Ectodermal cell (in vitro differentiated cells): ENCODE results near the gene TRPV6.

Source experiments
- H3K27ac ChIP-seq: 2 replicates; pipeline ENCODE4 v1.7.0; 2013; ENCODE audit warnings: mild to moderate bottlenecking, low read depth, low read length; ENCODE audit not compliant: insufficient read depth, poor library complexity, severe bottlenecking
- H3K27me3 ChIP-seq: 2 replicates; pipeline ENCODE4 v1.7.0; 2013; ENCODE audit warnings: mild to moderate bottlenecking, low read length; ENCODE audit not compliant: insufficient read depth, control insufficient read depth, poor library complexity, severe bottlenecking
- H3K36me3 ChIP-seq: one replicate; pipeline ENCODE4 v1.7.0; 2013; ENCODE audit warnings: low read length; ENCODE audit not compliant: control insufficient read depth, insufficient read depth
- H3K4me1 ChIP-seq: one replicate; pipeline ENCODE4 v1.7.0; 2013; ENCODE audit warnings: low read length; ENCODE audit not compliant: control insufficient read depth, insufficient read depth
- H3K4me3 ChIP-seq: 2 replicates; pipeline ENCODE4 v1.7.0; 2013; ENCODE audit warnings: low read depth, low read length, control low read depth; ENCODE audit not compliant: insufficient read depth
- H3K9me3 ChIP-seq: 2 replicates; pipeline ENCODE4 v1.7.0; 2013; ENCODE audit warnings: mild to moderate bottlenecking, low read length, moderate library complexity; ENCODE audit not compliant: control insufficient read depth
- WGBS, 2 experiments: methylation state at CpG; one replicate each; pipeline ENCODE4 v1.1.7; 2013; ENCODE audit warnings: missing lambda C conversion rate in 2 of 2; 5-methylcytosine and 5-hydroxymethylcytosine counted together

TRPV6 gene

DNA sequence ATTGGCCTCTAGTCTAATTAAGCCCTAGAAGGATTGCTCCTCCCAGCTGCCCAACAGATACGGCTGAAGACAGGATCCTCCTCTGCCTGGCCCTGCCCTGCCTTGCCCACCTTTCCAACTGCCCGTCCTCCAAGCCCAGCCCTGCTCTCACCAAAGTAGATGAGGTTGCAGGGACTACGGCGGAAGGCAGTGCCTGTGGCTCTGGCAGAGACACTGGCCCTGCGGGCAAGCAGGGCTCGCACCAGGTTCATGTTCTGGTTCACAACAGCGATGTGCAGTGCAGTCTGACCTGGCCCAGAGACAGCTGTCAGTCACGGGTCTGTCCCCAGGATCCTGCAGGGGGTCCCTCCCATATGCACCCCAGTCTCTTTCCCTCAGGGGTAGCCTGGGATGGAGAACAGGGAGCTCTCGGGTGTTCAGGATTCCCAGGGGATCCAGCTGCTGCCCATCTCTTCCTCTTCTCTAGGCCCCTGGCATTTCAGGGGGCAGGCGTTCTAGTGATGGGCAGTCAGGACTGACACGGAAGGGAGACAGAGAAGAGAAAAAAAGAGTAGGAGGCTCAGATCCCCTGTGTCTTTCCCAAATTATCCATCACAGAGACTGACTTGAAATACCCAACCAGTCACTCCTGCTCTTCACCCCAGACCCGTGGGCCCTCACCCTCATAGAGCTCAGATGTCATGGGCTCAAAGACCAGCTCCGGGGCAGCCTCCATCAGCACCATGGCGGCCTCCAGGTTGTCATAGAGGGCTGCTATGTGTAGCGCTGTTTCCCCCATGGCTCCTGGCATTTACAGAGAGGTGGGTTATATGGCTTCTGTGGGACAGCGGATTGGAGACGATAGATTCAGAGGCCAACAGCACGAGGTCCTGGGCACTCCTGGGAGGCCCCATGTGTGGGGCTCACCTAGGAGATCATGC, 8.3 kb downstream of the TRPV6 start:
- Histone ChIP-seq H3K4me3 (no peak overlapping the region), H3K27ac (no peak overlapping the region), H3K27me3 (no peaks in the 10 kb centered on the region), H3K36me3 (no peaks in the 10 kb centered on the region), H3K9me3 (no peaks in the 10 kb centered on the region), H3K4me1 (no peaks in the 10 kb centered on the region)
- WGBS, 2 experiments = 89 to 91% methylated on average over 18 of the region's 18 CpGs

- no peak overlapping the region for H3K27ac ChIP-seq
- WGBS, 2 experiments = 91 to 93% methylated on average over 9 of the region's 9 CpGs
- no peaks in the 10 kb centered on the region for H3K9me3 ChIP-seq
- no peaks in the 10 kb centered on the region for H3K36me3 ChIP-seq
- no peak overlapping the region for H3K4me3 ChIP-seq
- H3K4me1 ChIP-seq = no peaks in the 10 kb centered on the region
- H3K27me3 ChIP-seq = no peaks in the 10 kb centered on the region
Observed at GRCh38 chr7:142876236-142876960, 9.1 kb downstream of the TRPV6 start.

DNA sequence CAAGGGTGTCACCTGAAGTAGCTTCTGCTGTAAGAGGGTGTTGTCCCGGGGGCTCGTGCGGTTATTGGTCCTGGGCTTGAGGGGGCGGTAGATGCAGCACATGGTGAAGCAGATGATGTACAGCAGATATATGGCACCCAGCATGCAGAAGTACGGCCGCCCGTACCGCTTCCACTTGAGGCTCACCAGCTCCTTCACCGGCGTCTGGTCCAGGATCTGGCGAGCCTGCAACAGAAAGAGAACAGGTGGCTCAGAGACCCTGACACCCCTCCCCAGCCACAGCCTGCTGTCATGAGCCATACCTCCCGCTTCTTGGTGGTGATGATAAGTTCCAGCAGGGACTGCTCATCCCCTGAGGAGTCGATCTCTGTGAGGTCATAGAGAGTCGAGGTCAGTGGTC, 10.1 kb downstream of the TRPV6 start:
- no peak overlapping the region for H3K4me3 ChIP-seq
- H3K9me3 ChIP-seq = no peaks in the 10 kb centered on the region
- WGBS, 2 experiments = 92 to 93% methylated on average over 14 of the region's 14 CpGs
- no peaks in the 10 kb centered on the region for H3K4me1 ChIP-seq
- no peaks in the 10 kb centered on the region for H3K36me3 ChIP-seq
- H3K27me3 ChIP-seq = no peaks in the 10 kb centered on the region
- no peak overlapping the region for H3K27ac ChIP-seq

GRCh38 chr7:142874837-142875236, 10.7 kb downstream of the TRPV6 start:
- WGBS, 2 experiments = 92 to 95% methylated on average over 6 of the region's 6 CpGs
- Histone ChIP-seq H3K4me1 (no peaks in the 10 kb centered on the region), H3K9me3 (no peaks in the 10 kb centered on the region), H3K27me3 (no peaks in the 10 kb centered on the region), H3K4me3 (no peak overlapping the region), H3K27ac (no peak overlapping the region), H3K36me3 (no peaks in the 10 kb centered on the region)

- 92 to 96% methylated on average over 7 of the region's 7 CpGs for WGBS, 2 experiments
- no peak overlapping the region for H3K27ac ChIP-seq
Observed at GRCh38 chr7:142874409-142874808, 11.1 kb downstream of the TRPV6 start.

DNA sequence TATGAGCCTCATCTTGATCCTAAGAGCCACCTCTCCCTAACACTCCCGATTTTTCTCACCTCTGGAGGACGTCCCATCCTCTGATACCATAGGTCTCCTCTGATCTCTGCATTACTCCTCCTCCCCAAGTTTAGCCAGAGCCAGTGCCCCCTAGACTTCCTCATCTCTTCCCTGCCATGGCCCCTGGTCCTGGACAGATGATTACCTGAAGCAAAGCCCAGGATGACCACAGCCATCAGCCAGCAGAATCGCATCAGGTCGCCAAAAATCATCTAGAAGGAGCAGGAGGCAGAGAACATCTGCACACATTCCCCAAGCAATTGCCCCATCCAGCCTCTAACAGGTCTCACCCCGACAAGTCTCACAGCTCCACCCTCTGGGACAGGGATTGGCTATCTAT, 11.7 kb downstream of the TRPV6 start:
- Histone ChIP-seq H3K36me3 (no peaks in the 10 kb centered on the region), H3K27me3 (no peaks in the 10 kb centered on the region), H3K9me3 (no peaks in the 10 kb centered on the region), H3K4me1 (no peaks in the 10 kb centered on the region), H3K4me3 (no peak overlapping the region), H3K27ac (no peak overlapping the region)
- 89 to 93% methylated on average over 5 of the region's 5 CpGs for WGBS, 2 experiments

More at GRCh38 chr7:142874409-142874808, 11.1 kb downstream of the TRPV6 start:
- no peaks in the 10 kb centered on the region for H3K9me3 ChIP-seq
- H3K27me3 ChIP-seq = no peaks in the 10 kb centered on the region
- H3K4me3 ChIP-seq = no peak overlapping the region
- H3K36me3 ChIP-seq = no peaks in the 10 kb centered on the region
- no peaks in the 10 kb centered on the region for H3K4me1 ChIP-seq

DNA sequence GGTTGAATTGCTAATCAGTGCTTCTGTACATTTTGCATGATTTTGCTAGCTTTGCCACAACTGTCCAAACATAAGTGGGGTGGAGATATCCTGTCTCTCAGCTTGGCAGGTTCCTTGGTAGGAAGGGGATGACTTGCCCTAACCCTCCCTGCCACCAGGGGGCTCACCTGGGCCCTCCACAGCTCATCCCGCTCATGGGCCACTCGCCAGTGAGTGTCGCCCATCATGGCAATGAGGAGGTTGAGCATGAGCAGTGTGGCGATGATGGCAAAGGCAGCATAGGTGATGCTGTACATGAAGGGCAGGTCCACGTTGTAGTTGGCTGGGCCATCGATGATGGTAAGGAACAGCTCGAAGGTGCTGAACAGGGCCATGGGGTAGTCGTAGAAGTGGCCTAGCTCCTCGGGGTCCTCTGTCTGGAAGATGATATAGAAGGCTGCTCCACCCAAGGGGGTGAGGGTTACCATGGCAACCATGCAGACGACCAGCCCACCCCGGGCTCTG, 12.2 kb downstream of the TRPV6 start:
- WGBS, 2 experiments = 82 to 88% methylated on average over 11 of the region's 11 CpGs
- Histone ChIP-seq H3K4me3 (no peak overlapping the region), H3K4me1 (no peaks in the 10 kb centered on the region), H3K27me3 (no peaks in the 10 kb centered on the region), H3K36me3 (no peaks in the 10 kb centered on the region), H3K27ac (no peak overlapping the region), H3K9me3 (no peaks in the 10 kb centered on the region)

- WGBS, 2 experiments = 94 to 95% methylated on average over 15 of the region's 15 CpGs
- Histone ChIP-seq H3K4me1 (no peaks in the 10 kb centered on the region), H3K27me3 (no peaks in the 10 kb centered on the region)
Observed at GRCh38 chr7:142872106-142872675, 13.4 kb downstream of the TRPV6 start.

DNA sequence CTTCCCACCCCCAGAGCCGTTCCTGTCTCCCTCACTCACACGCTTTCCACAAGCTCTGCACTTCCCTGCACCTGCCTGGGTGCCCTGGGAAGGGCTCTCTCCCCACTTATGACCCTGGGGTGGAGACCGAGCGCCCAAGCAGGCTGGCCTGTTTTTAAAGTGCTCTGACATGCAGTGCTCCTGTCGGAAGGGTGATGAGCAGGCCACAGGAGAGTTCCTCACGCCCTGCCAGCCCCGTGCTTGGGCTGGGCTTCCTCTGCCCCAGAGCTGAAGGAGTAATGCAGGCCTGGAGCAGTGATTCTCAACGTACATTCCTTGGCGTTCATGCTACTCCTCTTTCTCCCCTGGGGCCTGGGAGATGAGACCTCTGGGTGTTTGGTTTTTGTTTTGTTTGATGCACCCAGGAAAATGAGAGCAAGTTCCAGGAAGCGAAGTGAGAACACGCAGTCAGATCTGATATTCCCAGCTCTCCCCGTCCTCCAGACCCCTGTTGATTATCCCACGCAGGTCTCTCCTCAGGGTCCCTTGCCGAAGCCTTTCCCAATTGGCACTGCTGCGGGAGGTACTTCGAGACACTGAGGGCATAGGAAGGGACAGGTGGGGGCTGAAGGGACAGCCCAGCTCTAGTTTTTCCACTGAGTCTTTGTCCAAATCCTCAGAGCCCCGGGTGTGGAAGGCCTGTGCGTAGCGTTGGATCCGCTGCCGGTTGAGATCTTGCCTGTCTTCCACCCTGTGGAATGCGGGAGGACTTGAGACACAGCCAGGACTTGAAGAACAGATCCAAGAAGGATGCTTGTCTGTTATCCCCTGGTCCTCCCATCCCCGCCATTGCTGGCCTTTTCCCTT, 14.1 kb downstream of the TRPV6 start:
- Histone ChIP-seq H3K27me3 (no peaks in the 10 kb centered on the region), H3K4me1 (no peaks in the 10 kb centered on the region), H3K9me3 (no peaks in the 10 kb centered on the region), H3K4me3 (no peak overlapping the region), H3K27ac (no peak overlapping the region), H3K36me3 (no peaks in the 10 kb centered on the region)
- WGBS, 2 experiments = 93 to 94% methylated on average over 23 of the region's 23 CpGs

More at GRCh38 chr7:142872106-142872675, 13.4 kb downstream of the TRPV6 start:
- Histone ChIP-seq H3K4me3 (no peak overlapping the region), H3K36me3 (no peaks in the 10 kb centered on the region), H3K27ac (no peak overlapping the region), H3K9me3 (no peaks in the 10 kb centered on the region)
